NCI-H2196 treated with DMSO at 0.1 percent for 48 hours (cell line): Measurements from ENCODE around the gene ZNF532.

ENCODE experiments used
- DNase-seq: peaks from one replicate; lab custom pipeline; 2025; ENCODE audit not compliant: unreplicated experiment; lab: John Stamatoyannopoulos, UW

ZNF532 gene

DNA sequence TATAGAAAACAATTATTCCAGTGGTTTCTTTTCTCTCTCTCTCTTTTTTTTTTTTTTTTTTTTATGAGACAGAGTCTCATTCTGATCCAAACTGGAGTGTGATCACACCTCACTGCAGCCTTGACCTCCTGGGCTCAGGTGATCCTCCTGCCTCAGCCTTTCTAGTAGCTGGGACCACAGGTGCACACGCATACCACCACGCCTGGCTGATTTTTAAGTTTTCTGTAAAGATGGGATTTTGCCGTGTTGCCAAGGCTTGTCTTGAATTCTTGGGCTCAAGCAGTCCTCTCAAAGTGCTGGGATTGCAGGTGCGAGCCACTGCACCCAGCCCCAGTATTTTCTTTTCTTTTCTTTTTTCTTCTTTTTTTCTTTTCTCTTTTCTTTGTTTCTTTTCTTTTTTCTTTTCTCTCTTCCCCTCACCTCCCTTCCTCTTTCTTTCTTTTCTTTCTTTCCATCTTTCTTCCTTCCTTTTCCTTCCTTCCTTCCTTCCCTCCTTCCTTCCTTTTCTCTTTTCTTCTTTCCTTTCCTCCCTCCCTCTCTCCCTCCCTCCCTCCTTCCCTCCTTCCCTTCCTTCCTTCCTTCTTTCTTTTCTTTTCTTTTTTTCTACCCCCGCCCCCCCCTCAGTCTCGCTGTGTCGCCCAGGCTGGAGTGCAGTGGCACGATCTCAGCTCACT, 76.9 kb downstream of the ZNF532 start:
- DNase-seq: no peak

DNA sequence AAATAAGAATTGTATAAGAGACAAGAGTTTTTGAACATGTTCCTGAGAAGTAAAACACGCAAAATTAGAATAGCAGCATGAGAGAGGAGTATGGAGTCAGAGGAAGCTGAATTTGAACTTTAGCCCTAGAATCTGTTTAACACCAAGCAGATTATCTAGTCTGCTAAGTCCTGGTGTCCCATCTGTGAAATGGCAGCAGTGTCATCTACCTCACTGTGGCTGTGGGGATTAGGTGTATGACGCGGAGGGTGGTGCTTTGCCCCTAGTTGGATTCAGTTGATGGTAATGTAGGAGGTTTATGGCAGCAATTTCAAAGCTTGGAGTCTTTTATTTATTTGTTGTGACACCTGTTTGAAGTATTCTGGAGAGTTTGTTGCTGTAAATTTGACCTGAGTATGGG, 79.2 kb downstream of the ZNF532 start:
- no peak for DNase-seq

GRCh38 chr18:58947136-58947732, 82.6 kb downstream of the ZNF532 start:
- DNase-seq: no peak

DNA sequence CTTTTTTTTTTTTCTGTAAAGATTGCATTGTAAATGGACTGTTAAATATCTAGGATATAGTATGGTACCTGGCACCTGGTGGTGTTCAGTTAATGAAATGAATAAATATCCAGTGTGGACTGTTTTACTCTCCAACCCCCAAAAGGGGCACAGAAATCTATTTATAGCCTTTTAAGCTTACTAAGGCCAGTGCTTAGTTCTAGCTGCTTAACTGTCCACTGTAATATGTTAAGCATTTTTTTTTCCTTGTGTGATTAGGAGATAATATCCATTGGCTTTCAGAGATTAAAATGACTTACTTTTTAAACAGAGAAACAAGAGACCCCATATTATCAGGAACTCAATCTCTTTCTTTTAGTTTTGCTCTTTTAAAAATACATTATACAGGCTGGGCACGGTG, 84.4 kb downstream of the ZNF532 start:
- no peak for DNase-seq

- no peak for DNase-seq
Measured at GRCh38 chr18:58951986-58952702, 87.5 kb downstream of the ZNF532 start.

DNA sequence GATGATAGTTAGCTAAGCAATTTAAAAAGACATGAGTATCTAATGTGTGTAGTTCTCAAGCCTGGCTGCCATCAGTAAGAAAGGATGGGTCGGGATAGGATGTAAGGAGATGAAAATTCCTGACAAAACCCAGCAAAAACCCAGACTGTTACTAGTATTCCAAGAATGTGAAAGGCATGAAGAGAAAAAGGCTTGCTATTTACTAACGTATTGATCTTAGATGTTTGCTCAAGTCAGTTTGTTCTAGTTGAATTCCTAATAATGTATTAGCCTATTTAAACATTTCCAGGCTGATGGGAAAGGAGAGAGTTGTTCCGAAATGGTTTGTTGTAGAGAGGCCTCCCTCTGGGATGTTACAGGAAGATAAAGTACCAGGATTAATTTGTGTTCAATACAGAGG, 88.2 kb downstream of the ZNF532 start:
- no peak for DNase-seq

GRCh38 chr18:58953627-58954026, 89.0 kb downstream of the ZNF532 start:
- DNase-seq: peak; percentile 28

GRCh38 chr18:58955001-58955400, 90.3 kb downstream of the ZNF532 start:
- DNase-seq: no peak

DNA sequence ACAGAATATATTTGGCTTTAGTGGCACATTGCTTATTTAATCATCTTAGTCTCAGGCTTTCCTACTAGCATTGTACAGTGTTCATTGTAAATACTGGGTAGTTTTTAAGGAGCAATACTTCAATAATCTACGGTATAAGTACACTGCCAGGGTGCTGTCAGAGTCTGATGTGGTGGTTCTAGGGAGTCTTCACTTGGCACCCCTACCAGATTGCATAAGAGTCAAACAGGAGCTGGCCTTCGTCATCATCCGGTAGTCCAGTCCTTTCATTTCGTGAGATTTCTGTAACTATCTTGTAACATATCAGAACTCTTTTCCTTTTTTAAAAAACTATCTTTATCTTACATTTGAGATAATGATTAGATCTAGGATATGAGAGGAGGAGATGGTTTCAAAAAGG, 91.1 kb downstream of the ZNF532 start:
- DNase-seq: no peak

GRCh38 chr18:58958628-58959027, 94.0 kb downstream of the ZNF532 start:
- DNase-seq: no peak

- DNase-seq: no peak
Measured at GRCh38 chr18:58960508-58960907, 95.8 kb downstream of the ZNF532 start.

- no peak for DNase-seq
Measured at GRCh38 chr18:58960946-58961722, 96.5 kb downstream of the ZNF532 start.

GRCh38 chr18:58962336-58962735, 97.7 kb downstream of the ZNF532 start:
- no peak for DNase-seq

DNA sequence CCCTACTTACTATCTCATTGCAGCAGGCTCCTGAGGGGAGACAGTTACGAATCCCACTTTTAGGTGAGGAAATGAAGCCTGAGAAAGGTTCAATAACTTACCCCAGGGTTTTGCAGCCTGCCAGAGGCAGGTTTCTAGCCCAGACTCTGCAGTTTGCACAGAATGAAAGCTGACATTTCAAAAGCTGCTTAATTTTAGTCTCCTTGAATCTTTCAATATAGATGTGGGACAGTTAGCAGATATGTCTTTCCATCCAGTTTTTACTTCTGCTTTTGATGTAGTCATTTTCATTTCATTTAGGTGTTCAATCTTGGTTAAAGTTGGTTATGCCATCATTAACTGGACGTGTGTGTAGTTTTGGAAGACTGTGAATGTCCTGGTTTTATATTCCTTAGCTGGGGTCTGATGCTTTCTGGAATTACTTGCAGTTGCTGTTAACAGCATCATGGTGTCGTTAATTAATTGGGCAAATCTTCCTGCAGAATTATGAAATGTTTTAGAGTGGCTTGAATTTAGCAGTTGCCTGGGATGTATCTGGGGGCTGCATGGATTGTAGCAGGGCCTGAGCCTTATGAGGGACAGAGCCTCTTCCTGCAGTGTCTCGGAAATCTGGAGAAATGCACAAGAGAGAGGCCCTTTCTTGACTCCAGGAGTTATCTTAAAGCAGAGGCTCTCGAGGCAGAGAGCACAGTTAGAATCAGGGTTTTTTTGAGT, 100.8 kb downstream of the ZNF532 start:
- DNase-seq: no peak

DNA sequence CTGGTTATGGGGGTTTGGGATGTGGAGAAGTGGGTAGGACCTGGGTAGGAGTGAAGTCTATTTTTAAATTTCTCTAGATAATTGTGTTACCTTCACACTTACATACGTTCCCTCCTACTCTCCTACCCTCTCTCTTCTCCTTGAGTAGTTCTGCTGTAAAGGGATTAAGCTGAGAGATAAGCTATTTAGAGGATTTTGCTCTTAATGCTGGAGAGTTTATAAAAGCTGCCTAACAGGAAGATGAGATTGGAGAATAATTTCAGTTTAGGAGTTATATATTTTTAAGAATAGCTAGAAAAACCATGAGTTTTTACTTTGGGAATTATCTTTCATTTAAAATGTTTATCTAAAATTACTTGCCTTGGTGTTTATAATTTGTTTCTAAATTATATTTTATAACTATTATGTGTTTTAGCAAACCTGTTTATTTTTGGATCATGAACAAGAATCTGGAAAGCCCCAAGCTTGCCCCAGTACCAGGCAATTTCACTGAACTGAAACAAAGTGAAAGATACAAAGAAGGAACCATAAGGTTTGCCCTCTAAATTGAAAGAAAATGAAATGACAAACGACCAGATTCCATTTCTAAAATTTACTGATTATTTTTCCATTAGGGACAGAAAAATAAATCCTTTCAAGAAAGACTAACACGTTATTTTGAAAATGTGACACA, 101.5 kb downstream of the ZNF532 start:
- no peak for DNase-seq

GRCh38 chr18:58966704-58967103, 102.0 kb downstream of the ZNF532 start:
- no peak for DNase-seq

DNA sequence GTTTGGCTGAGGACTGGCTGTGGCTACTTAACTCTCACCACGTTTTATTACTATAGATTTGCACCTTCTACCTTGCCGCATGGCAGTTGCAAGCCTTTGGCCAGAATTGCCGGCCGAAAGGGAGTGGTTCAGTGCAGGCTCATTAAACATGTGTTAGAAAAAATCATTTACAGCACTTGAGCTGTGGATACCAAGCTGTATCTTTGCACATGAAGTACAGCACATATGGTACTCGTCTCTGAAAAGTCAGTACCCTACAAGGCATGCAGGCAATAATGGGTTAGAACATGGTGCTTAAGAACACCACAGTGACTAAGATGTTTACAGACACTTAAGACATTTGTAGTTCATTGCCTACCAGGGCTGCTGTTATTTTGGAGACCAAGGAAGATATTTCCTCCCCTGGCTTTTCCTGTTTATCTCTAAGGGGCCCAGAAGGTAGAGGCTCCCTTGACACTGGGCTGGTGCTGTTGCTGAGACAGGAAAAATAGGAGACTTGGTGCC, 103.1 kb downstream of the ZNF532 start:
- no peak for DNase-seq

DNA sequence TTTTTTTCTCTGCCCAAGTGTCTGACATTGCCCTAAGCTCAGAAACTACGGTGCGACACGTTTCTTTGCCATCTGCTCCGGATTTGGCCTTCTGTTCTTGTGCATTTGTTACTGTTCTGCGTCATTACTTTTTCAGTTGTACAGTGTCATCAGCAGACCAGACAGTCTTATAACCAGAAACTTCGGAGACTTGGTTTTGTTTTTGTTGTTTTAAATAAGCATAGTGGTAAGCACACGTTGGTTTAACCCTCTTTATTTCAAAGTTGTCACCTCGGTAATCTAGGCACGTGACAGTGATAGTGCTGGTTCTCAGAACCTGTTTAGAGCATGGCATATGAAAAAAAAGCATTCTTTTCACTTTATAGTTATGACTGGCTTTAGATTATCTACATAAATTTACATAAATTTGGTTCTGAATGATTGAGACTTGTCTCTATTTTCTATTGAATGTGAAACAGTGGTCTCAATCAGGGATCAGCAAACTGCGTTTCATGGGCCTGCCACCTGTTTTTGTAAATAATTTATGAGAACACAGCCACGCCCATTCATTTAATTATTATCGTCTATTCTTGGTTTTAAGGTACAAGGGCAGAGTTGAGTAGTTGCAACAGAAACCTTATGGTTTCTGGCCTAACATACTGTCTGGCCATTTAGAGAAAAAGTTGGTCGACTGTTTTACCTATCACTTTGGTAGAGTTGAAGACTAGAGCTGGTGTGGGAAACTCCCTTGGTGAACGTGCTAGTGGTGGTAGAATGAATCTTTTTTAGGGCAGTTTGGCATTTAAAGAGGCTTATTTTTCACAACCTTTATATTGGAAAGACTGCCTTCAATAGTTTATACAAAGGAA, 106.5 kb downstream of the ZNF532 start:
- no peak for DNase-seq

DNA sequence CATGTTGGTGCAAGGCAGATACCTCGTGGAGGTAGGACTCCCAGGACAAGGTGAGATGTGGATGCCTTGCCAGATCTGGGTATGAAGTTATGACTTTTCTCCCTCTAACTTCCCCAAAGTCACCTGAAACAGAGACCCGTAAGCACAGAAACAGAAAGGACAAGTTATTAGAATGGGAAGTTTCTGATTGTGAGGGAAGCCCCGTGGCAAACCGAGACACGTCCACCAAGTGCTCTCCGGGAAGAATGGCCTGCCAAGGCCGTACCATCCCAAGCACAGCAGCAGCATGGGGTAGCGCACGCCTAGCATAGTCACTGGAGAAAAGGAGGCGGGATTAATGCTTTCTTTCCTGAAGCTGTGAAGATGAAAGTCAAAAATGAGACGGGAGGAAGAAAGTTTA, 110.6 kb downstream of the ZNF532 start:
- no peak for DNase-seq
